T-cell (primary cell): Measurements from ENCODE around the gene CDK18. TPM values are rescaled to one million over a fixed set of nuclear protein-coding genes. Genes with fewer than 3 reads are reported as not detected.

Source experiments
- ATAC-seq, 4 experiments: fragments of 200-7000 bp in 3 of 4; fragments of 150-1000 bp in 1 of 4; cut with Tn5 transposase; replicated peaks in 1 of 4; 1 replicate in 3 of 4; 2 replicates in 1 of 4; pipeline ENCODE4 v1.10.0; 2021; ENCODE audit warnings: moderate library complexity in 3 of 4, mild to moderate bottlenecking in 2 of 4, moderate number of reproducible peaks in 1 of 4
- CTCF ChIA-PET, 2 donors: fragments of 300-600 bp; sonication (Branson Sonifier 250); formaldehyde crosslinking; loops; one replicate each; lab custom pipeline; 2022; ENCODE audit warnings: antibody characterized with exemption in 2 of 2; lab: Charles Lee
- POLR2A ChIA-PET, 2 donors: fragments of 300-600 bp; sonication (Branson Sonifier 250); formaldehyde crosslinking; loops; one replicate each; lab custom pipeline; 2022; ENCODE audit warnings: antibody characterized with exemption in 2 of 2; lab: Charles Lee
- DNase-seq, 35 experiments: peaks; one replicate each; pipeline versions ENCODE4 v3.0.0 to v3.0.0-alpha.2; 2013 to 2023
- H3K27ac ChIP-seq: one replicate; pipeline ENCODE4 v1.5.1; 2013; ENCODE audit warnings: low read length
- H3K27me3 ChIP-seq, 2 experiments: replicated peaks in 1 of 2; 1 replicate in 1 of 2; 2 replicates in 1 of 2; pipeline versions ENCODE4 v1.6.1 to v1.7.0; 2013; ENCODE audit warnings: low read length in 1 of 2, mixed read lengths in 1 of 2; ENCODE audit not compliant: control insufficient read depth in 2 of 2, insufficient read depth in 2 of 2; ENCODE audit errors: extremely low read depth in 1 of 2
- H3K36me3 ChIP-seq, 2 donors: 1 replicate in 1 of 2; 2 replicates in 1 of 2; pipeline versions ENCODE4 v1.6.1 to v1.7.0; 2013; ENCODE audit warnings: low read length in 1 of 2; ENCODE audit not compliant: control insufficient read depth in 2 of 2, insufficient read depth in 1 of 2; ENCODE audit errors: extremely low read depth in 1 of 2
- H3K4me1 ChIP-seq, 2 experiments: 1 replicate in 1 of 2; 2 replicates in 1 of 2; pipeline versions ENCODE4 v1.6.1 to v1.7.0; 2013; ENCODE audit warnings: low read length in 2 of 2, mixed read lengths in 1 of 2; ENCODE audit not compliant: insufficient read depth in 2 of 2, control insufficient read depth in 1 of 2; ENCODE audit errors: extremely low read depth in 1 of 2
- H3K4me3 ChIP-seq, 2 donors: 1 replicate in 1 of 2; 2 replicates in 1 of 2; pipeline versions ENCODE4 v1.5.1 to v1.7.0; 2013; ENCODE audit warnings: mild to moderate bottlenecking in 2 of 2, low read length in 1 of 2, moderate library complexity in 1 of 2; ENCODE audit not compliant: control insufficient read depth in 1 of 2; ENCODE audit errors: extremely low read depth in 1 of 2
- H3K9me3 ChIP-seq: 2 replicates; pipeline ENCODE4 v1.7.0; 2013
- H3K27ac Mint-ChIP-seq, 2 donors: one replicate each; pipeline ENCODE4 v1.8.0; 2020 to 2021; ENCODE audit warnings: mild to moderate bottlenecking in 2 of 2, mixed read lengths in 2 of 2
- H3K27me3 Mint-ChIP-seq, 2 donors: one replicate each; pipeline ENCODE4 v1.8.0; 2021 to 2022; ENCODE audit warnings: mixed read lengths in 2 of 2
- H3K36me3 Mint-ChIP-seq: one replicate; pipeline ENCODE4 v1.8.0; 2021; ENCODE audit warnings: mixed read lengths
- H3K4me1 Mint-ChIP-seq, 3 donors: one replicate each; pipeline ENCODE4 v1.8.0; 2020 to 2022; ENCODE audit warnings: mixed read lengths in 3 of 3, mild to moderate bottlenecking in 1 of 3
- H3K4me3 Mint-ChIP-seq, 3 donors: one replicate each; pipeline ENCODE4 v1.8.0; 2020 to 2022; ENCODE audit warnings: mild to moderate bottlenecking in 3 of 3, mixed read lengths in 3 of 3, moderate library complexity in 3 of 3
- H3K9me3 Mint-ChIP-seq, 3 donors: one replicate each; pipeline ENCODE4 v1.8.0; 2020 to 2022; ENCODE audit warnings: mixed read lengths in 3 of 3
- WGBS: methylation state at CpG from one replicate; pipeline ENCODE4 v1.1.5; 2013; ENCODE audit warnings: missing lambda C conversion rate; ENCODE audit not compliant: insufficient coverage; 5-methylcytosine and 5-hydroxymethylcytosine counted together
- total RNA-seq, 35 experiments: library from RNA in 6 of 35; stranded (reverse) in 6 of 35; fragments of 120-200 nt in 1 of 35; gene quantifications; one replicate each; pipeline versions ENCODE4 v1.2.1 to v1.2.4 and lab custom pipeline; 2013 to 2026

Gene CDK18
- total RNA-seq, 5 donors from 2014 or later (not counting 1 experiment from before 2014, with no cell fraction given), result 1.7 to 4.6 (median 2.1) TPM

DNA sequence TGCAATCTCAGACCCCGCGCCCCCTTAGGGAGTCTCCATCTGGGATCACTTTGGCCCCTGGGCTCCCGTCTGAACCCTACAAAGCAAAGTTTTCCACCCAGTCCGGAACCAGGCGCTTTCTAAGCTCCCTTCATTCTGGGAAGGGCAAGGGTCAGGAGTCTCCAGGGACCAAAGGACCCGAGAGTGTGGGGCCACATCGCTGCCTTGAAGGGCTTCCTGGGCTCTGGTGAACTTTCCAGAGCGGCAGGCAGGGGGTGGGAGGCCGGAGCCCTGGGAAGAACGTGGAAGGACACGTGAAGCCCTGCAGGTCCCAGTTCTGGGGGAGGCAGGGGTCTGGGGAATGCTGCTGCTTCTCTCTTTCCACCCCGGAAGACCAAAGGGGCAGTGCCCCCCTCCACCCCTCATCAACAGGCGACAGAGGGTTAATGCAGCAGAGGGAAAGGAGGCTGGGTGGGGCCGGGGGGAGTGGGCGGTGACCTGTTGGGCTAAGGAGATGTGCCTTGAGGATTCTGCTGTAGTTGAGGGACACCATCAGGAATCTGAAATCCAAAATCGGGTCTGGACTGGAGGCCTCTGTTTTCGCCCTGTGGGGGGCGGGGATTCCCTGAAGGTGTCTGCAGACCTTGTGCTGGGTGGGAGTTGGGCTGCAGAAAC is 734 bp downstream of the CDK18 start:
- ATAC-seq, result peak in 1 of 4 experiments; percentile 7
- CTCF ChIA-PET, result interaction anchor here in 1 of 2 donors (0.5 to 0.6 kb wide), 2 partner anchors 13 to 1084 kb away, joined by 3 to 8 read pairs; no protein-coding TSS in a partner anchor
- WGBS, result 9% methylated on average over 7 of the region's 18 CpGs

DNA sequence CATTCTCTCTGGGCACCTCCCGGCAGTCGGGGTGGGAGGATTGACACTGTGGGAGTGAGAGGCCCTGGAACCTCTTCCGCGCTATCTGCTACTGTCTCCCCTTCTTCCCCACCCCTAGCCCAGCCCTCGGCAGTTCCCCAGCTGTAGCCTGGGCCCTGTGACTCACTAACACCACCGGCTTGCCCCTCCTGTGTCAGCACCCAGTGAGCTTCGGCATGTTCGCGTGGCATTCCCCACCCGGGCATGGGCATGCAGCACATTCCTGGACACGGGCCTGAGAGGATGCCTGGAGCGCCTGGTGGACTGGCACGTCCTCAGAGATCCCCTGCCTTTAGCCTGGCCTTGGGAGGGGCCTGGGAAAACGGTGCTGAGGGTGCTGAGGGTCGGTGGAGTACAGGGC is 1.3 kb downstream of the CDK18 start:
- no peak overlapping the region for H3K27ac Mint-ChIP-seq
- Histone ChIP-seq H3K27ac (no peak overlapping the region), H3K36me3 (no peaks in the 10 kb centered on the region), H3K4me3 (no peak overlapping the region), H3K9me3 (no peaks in the 10 kb centered on the region), H3K27me3 (peaks cover 0 to 22% of the 10 kb centered on the region in 2 experiments), H3K4me1 (peaks cover 0 to 18% of the 10 kb centered on the region in 2 experiments)
- ATAC-seq, result no peak
- no peaks in the 10 kb centered on the region for H3K9me3 Mint-ChIP-seq
- H3K27me3 Mint-ChIP-seq, result peaks cover 0 to 2% of the 10 kb centered on the region in 2 donors
- no peaks in the 10 kb centered on the region for H3K36me3 Mint-ChIP-seq
- H3K4me3 Mint-ChIP-seq, result peak overlapping the region; percentile 79 to 87 (median 84)
- no peak for DNase-seq
- 69% methylated on average over 11 of the region's 15 CpGs for WGBS
- peaks cover 0 to 20% (median 10%) of the 10 kb centered on the region in 3 donors for H3K4me1 Mint-ChIP-seq
- CTCF ChIA-PET, result no interaction called here
- POLR2A ChIA-PET, result no interaction called here

More for the DNA sequence above, 734 bp downstream of the CDK18 start:
- POLR2A ChIA-PET, result no interaction called here
- no peak overlapping the region for H3K27ac Mint-ChIP-seq
- no peaks in the 10 kb centered on the region for H3K9me3 Mint-ChIP-seq
- H3K4me3 Mint-ChIP-seq, result peak overlapping the region; percentile 79 to 87 (median 84)
- no peak for DNase-seq
- peaks cover 0 to 18% of the 10 kb centered on the region in 2 experiments for H3K4me1 ChIP-seq
- peaks cover 0 to 22% of the 10 kb centered on the region in 2 experiments for H3K27me3 ChIP-seq
- H3K4me3 ChIP-seq, result peak overlapping the region; percentile 54 to 90
- peaks cover 0 to 2% of the 10 kb centered on the region in 2 donors for H3K27me3 Mint-ChIP-seq
- no peak overlapping the region for H3K27ac ChIP-seq
- H3K36me3 ChIP-seq, result no peaks in the 10 kb centered on the region
- H3K9me3 ChIP-seq, result no peaks in the 10 kb centered on the region
- no peaks in the 10 kb centered on the region for H3K36me3 Mint-ChIP-seq
- H3K4me1 Mint-ChIP-seq, result peaks cover 0 to 20% (median 10%) of the 10 kb centered on the region in 3 donors

DNA sequence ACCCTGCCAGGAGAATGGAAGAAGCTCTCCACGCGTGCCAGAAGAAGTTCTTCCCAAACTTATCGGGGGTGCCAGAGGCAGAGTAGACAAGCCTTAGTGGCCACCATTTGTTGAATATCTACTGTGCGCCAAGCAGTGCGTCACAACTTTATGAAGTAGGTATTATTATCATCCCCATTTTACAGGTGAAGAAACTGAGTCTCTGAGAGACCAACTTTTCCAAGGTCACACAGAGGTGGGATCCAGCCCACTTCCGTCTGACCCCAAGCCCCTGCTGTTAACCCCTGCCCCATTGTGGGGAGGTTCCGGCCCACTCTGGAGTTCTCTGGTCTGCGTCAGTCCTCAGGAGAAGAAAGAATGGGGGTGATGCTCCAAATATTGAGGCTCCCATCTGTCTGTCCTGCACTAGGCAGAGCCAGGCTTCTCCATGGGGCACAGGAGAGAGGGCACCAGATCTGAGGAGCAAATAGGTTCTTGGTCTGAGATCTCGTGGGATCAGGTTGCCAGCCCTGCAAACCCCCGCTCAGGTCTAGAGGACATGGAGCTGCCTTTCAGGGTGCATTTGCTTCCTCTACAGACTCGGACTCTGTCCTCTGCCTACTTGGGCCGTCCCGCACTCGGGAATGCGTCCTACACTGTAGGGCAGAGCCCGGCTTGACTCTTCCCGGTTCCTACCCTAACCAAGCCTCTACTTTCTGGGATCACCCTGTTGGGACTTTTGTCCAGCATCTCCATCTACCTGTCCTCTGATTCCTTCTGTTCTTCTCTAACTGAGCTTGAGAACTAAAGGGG is 2.1 kb downstream of the CDK18 start:
- POLR2A ChIA-PET, result interaction anchor here (0.6 to 0.7 kb wide), 2 partner anchors 124 to 149 kb away, joined by 5 to 6 read pairs; no protein-coding TSS in a partner anchor
- no peak overlapping the region for H3K27ac ChIP-seq
- no peaks in the 10 kb centered on the region for H3K36me3 ChIP-seq
- H3K4me1 Mint-ChIP-seq, result peaks cover 0 to 20% (median 10%) of the 10 kb centered on the region in 3 donors
- H3K27me3 ChIP-seq, result peaks cover 0 to 22% of the 10 kb centered on the region in 2 experiments
- no peaks in the 10 kb centered on the region for H3K9me3 ChIP-seq
- peaks cover 0 to 2% of the 10 kb centered on the region in 2 donors for H3K27me3 Mint-ChIP-seq
- 93% methylated on average over 12 of the region's 17 CpGs for WGBS
- H3K4me3 ChIP-seq, result no peak overlapping the region
- no peaks in the 10 kb centered on the region for H3K9me3 Mint-ChIP-seq
- H3K4me1 ChIP-seq, result peaks cover 0 to 18% of the 10 kb centered on the region in 2 experiments
- CTCF ChIA-PET, result no interaction called here
- ATAC-seq (no peak), DNase-seq (no peak)
- H3K27ac Mint-ChIP-seq, result no peak overlapping the region
- peak overlapping the region in 2 of 3 donors; percentile 31 to 87 for H3K4me3 Mint-ChIP-seq
- no peaks in the 10 kb centered on the region for H3K36me3 Mint-ChIP-seq

DNA sequence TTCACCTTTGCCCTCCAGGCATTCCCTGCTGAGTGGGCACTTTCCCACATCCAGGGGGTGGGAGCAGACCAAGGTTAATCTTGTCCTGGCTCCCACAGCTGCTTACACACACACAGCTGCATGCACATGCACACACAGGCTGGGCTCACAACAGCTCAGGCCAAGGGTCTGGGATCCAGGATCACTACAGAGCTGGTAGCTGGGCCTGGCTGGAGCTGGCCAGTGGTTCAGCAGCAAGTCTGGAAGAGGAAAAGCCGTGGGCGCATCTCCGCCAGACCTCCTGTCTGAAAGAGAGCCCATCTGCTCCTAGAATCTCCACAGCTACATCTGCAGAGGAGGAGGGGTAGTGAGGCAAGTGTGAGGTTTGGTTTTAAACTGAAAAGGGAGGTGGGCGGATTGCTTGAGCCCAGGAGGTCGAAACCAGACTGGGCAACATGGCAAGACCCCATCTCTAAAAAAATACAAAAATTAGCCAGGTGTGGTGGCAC is 3.8 kb downstream of the CDK18 start:
- H3K9me3 Mint-ChIP-seq, result no peaks in the 10 kb centered on the region
- H3K27me3 Mint-ChIP-seq, result peaks cover 0 to 2% of the 10 kb centered on the region in 2 donors
- no CpG with 5 or more reads among the region's 5 CpGs for WGBS
- no peak overlapping the region for H3K27ac Mint-ChIP-seq
- Histone ChIP-seq H3K36me3 (no peaks in the 10 kb centered on the region), H3K4me1 (peaks cover 0 to 18% of the 10 kb centered on the region in 2 experiments), H3K9me3 (no peaks in the 10 kb centered on the region), H3K27me3 (peaks cover 0 to 22% of the 10 kb centered on the region in 2 experiments), H3K4me3 (no peak overlapping the region), H3K27ac (no peak overlapping the region)
- DNase-seq (no peak), ATAC-seq (no peak)
- H3K4me1 Mint-ChIP-seq, result peaks cover 5 to 20% (median 10%) of the 10 kb centered on the region in 3 donors
- CTCF ChIA-PET, result interaction anchor here in 1 of 2 donors (0.7 kb wide), 1 partner anchor 20 kb away, joined by 3 read pairs; no protein-coding TSS in a partner anchor
- POLR2A ChIA-PET, result interaction anchor here in 1 of 2 donors (0.6 kb wide), 1 partner anchor 409 kb away, joined by 3 read pairs; no protein-coding TSS in a partner anchor
- H3K36me3 Mint-ChIP-seq, result no peaks in the 10 kb centered on the region
- no peak overlapping the region for H3K4me3 Mint-ChIP-seq

DNA sequence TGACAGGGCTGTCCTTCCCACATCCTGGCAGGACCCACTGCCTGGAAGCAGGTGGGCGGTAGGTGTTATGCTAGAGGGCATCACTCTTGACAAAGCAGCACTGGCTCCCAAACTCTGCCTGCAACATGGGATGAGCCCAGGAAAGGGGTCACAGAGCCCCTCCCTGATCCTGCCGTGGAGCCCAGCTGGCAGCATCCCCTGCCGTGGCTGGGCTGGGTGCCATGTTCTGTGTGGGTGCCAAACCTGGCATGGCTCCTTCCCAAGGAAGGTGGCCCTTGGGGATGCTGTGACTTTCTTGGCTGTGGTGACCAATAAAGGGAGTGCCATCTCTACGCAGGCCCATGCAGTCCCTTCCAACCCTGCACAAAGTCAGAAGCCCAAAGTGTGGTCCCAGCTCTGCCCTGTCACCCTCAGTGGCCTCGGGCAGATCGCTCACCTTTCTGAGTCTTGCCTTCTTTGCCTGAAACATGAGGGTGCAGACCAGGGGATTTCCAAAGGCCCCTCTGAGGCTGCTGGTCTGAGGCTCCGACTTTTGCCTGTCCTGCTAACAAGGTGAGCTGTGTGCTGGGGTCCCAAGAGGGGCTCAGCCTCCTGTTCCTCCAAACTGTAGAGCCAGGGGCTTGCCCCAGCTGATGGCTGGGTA is 6.0 kb downstream of the CDK18 start:
- H3K4me1 Mint-ChIP-seq, result peaks cover under 1 to 8% (median 5%) of the 10 kb centered on the region in 3 donors
- POLR2A ChIA-PET, result no interaction called here

More for the DNA sequence above, 6.0 kb downstream of the CDK18 start:
- Mint-ChIP-seq H3K4me3 (no peak overlapping the region), H3K9me3 (no peaks in the 10 kb centered on the region), H3K27ac (no peak overlapping the region), H3K36me3 (no peaks in the 10 kb centered on the region), H3K27me3 (peaks cover 0 to 2% of the 10 kb centered on the region in 2 donors)
- no peaks in the 10 kb centered on the region for H3K36me3 ChIP-seq
- CTCF ChIA-PET, result interaction anchor here in 1 of 2 donors (0.6 kb wide), 1 partner anchor 407 kb away, joined by 3 read pairs; no protein-coding TSS in a partner anchor
- DNase-seq (no peak), ATAC-seq (no peak)
- no peaks in the 10 kb centered on the region for H3K9me3 ChIP-seq
- WGBS, result 78% methylated on average over 6 of the region's 7 CpGs
- no peak overlapping the region for H3K27ac ChIP-seq
- H3K4me1 ChIP-seq, result peaks cover 0 to 6% of the 10 kb centered on the region in 2 experiments
- peaks cover 0 to 14% of the 10 kb centered on the region in 2 experiments for H3K27me3 ChIP-seq
- no peak overlapping the region for H3K4me3 ChIP-seq
